Activated CD8-positive, alpha-beta memory T cell treated with anti-CD3 and anti-CD28 coated beads for 1 hour (primary cell): ENCODE results near the gene CDC5L.

Source experiments
- DNase-seq, 2 donors: peaks; one replicate each; pipeline ENCODE4 v3.0.0-alpha.2; 2020; ENCODE audit warnings: low read depth in 1 of 2; ENCODE audit errors: extremely low read depth in 1 of 2

Gene CDC5L

DNA sequence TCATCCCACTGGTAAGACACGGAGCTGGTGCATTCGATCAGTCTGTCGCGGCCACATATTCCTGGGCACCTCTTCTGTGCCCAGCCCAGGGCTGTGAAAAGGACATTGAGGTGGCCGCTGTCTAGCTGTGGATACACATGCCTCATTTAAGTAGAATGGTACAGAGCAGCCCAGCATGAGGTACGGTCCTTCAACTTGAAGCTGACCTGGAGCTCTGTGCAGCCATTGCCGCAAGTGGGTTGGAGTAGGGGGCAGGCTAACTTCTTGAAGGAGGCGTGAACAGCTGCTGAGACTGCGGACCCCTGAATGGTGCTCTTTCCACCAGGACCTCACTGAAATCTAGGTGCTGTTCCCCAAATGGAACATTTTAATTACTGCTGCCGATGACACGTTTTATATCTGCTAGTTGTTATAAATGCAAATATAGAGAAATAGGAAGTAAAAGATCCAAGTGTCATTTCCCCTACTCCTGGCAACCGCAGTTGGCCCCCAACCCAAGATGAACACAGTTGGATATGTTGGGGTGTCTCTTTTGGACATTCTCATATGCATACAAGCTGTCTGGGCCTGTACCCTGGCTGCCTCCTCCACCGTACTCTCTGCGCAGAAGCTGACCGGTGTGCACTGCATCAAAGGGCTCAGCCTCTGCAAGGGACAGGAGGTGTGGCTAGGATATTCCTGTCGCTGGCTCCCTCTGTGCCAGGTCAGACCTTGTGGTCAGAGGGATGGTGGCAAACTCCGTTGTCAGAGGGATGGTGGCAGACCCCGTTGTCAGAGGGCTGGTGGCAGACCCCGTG, 86.1 kb downstream of the CDC5L start:
- no peak for DNase-seq

GRCh38 chr6:44474190-44474631, 86.7 kb downstream of the CDC5L start:
- no peak for DNase-seq

- no peak for DNase-seq
These were observed 87.1 kb downstream of the CDC5L start for GRCh38 chr6:44474643-44475042.

- DNase-seq = no peak
These were observed 87.9 kb downstream of the CDC5L start for GRCh38 chr6:44475417-44475778.

- peak; percentile 16 to 45 for DNase-seq
These were observed 88.4 kb downstream of the CDC5L start for GRCh38 chr6:44475779-44476434.

GRCh38 chr6:44476849-44477248, 89.3 kb downstream of the CDC5L start:
- DNase-seq = no peak

DNA sequence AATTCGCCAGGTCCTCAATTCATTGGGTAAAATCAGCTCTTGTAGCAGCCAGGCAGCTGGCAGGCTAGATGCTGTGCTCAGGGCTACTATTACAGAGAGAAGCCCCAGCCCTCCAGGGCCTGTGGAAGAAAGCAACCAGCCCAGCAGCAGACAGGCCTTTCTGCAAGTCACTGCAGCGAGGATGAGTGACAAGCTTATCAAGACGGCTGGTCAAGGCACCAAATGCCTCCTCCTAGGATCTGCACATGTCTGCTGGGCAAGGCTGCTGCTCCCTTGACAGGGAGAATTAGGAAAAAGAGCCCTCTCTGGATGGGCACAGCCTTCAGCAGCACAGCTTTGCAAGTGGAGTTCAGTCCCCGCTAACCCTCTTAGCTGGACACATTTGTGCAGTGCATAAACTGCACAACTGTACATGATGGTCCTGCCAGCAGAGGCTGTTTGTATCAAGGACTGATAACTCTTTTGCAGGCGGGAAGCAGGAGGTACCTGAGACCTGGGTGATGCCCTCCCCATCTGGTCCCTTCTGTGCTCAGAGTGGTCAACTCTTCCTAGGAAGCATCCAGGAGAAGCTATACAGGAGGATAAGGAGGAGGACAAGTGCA, 89.9 kb downstream of the CDC5L start:
- DNase-seq = no peak

GRCh38 chr6:44478158-44478557, 90.7 kb downstream of the CDC5L start:
- no peak for DNase-seq

- DNase-seq = no peak
These were observed 91.2 kb downstream of the CDC5L start for GRCh38 chr6:44478591-44479254.

- no peak for DNase-seq
These were observed 92.6 kb downstream of the CDC5L start for GRCh38 chr6:44480097-44480541.

GRCh38 chr6:44481056-44481455, 93.5 kb downstream of the CDC5L start:
- no peak for DNase-seq

DNA sequence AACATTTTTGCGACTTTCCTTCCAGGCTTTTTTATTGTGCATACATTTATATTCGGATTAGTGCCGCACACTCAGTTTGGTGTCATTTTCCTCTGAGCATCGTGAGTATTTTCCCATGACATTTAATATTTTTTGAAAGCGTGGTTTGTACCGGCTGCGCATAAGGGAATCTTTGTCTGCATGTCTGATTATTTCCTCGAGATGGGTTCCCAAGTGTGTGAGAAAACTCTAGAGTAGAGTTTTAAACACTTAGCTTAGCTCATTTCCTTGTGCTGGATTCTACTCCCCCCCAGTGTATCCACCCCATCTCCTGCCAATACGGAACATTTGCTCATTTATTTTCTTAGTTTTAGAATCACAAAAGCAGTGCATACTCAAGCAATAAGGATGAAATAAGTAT, 94.3 kb downstream of the CDC5L start:
- no peak for DNase-seq

GRCh38 chr6:44485601-44486401, 98.3 kb downstream of the CDC5L start:
- no peak for DNase-seq

- no peak for DNase-seq
These were observed 99.5 kb downstream of the CDC5L start for GRCh38 chr6:44487002-44487401.

GRCh38 chr6:44487586-44487985, 100.1 kb downstream of the CDC5L start:
- no peak for DNase-seq

- no peak for DNase-seq
These were observed 102.6 kb downstream of the CDC5L start for GRCh38 chr6:44489910-44490604.

DNA sequence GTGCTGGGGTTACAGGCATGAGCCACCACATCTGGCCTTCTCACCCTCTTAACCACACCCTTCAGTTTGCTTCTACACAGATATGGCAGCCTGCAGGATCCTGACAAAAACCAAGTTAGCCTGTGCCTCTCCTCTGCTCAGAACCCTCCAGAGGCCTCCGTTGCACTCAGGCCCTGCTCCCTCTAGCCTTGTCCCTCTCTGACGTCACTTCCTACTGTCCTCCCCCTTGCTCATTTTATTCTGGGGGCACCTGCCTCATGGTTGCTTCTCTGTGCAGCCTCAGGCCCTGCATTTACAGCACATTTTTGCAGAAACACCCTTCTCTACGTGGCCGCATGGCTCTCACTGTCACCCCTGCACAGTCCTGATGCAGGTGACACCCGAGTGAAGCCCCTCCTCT, 105.6 kb downstream of the CDC5L start:
- DNase-seq = no peak

GRCh38 chr6:44493593-44493992, 106.1 kb downstream of the CDC5L start:
- DNase-seq = no peak

- no peak for DNase-seq
These were observed 106.5 kb downstream of the CDC5L start for GRCh38 chr6:44494011-44494501.
